Lung (tissue), 12 donors: ENCODE results near the gene CNPY4. TPM values are rescaled to one million over a fixed set of nuclear protein-coding genes. Genes with fewer than 3 reads are reported as not detected.
"Not testable (repeated sequence)": the region's sequence is repeated elsewhere in the genome, so short reads cannot be mapped to it uniquely, and the experiment has no call there.

ENCODE experiments used
- ATAC-seq: fragments of 200-7000 bp; cut with Tn5 transposase; one replicate; pipeline ENCODE4 v1.9.1; 2020; ENCODE audit warnings: moderate number of reproducible peaks; ENCODE audit not compliant: insufficient read depth, low FRiP score
- DNase-seq, 3 donors: peaks; one replicate each; pipeline ENCODE4 v3.0.0-alpha.2; 2013 to 2017
- H3K27ac ChIP-seq, 2 donors: one replicate each; pipeline ENCODE4 v1.5.1; 2013; ENCODE audit warnings: mild to moderate bottlenecking in 2 of 2, moderate library complexity in 2 of 2, control low read depth in 1 of 2, inconsistent platforms in 1 of 2, low read depth in 1 of 2, low read length in 1 of 2
- H3K27me3 ChIP-seq, 3 donors: one replicate each; pipeline ENCODE4 v1.5.1; 2013; ENCODE audit warnings: low read length in 2 of 3; ENCODE audit not compliant: control insufficient read depth in 3 of 3, insufficient read depth in 3 of 3
- H3K36me3 ChIP-seq, 4 donors: one replicate each; pipeline ENCODE4 v1.5.1; 2013; ENCODE audit warnings: low read length in 4 of 4, mild to moderate bottlenecking in 1 of 4, moderate library complexity in 1 of 4; ENCODE audit not compliant: control insufficient read depth in 4 of 4, insufficient read depth in 4 of 4
- H3K4me1 ChIP-seq, 5 donors: one replicate each; pipeline ENCODE4 v1.5.1; 2013; ENCODE audit warnings: low read length in 5 of 5, mild to moderate bottlenecking in 2 of 5, moderate library complexity in 1 of 5; ENCODE audit not compliant: control insufficient read depth in 5 of 5, insufficient read depth in 5 of 5
- H3K4me3 ChIP-seq: one replicate; pipeline ENCODE4 v1.5.1; 2013; ENCODE audit warnings: mild to moderate bottlenecking, control low read depth, moderate library complexity
- H3K9ac ChIP-seq, 2 donors: one replicate each; pipeline ENCODE4 v1.5.1; 2013; ENCODE audit warnings: low read length in 2 of 2, control low read depth in 1 of 2; ENCODE audit not compliant: insufficient read depth in 1 of 2
- H3K9me3 ChIP-seq, 4 donors: one replicate each; pipeline ENCODE4 v1.5.1; 2013; ENCODE audit warnings: low read length in 3 of 4, mild to moderate bottlenecking in 1 of 4, moderate library complexity in 1 of 4; ENCODE audit not compliant: control insufficient read depth in 4 of 4, insufficient read depth in 3 of 4
- CTCF ChIP-seq: IDR thresholded peaks from 2 replicates; pipeline ENCODE4 v1.5.1; 2012; ENCODE audit warnings: mild to moderate bottlenecking; ENCODE audit errors: control extremely low read depth, extremely low read depth
- WGBS, 2 donors: extraction: QIAGEN DNeasy Blood & Tissue Kit; methylation state at CpG; one replicate each; pipeline ENCODE4 v1.1.7; 2013; 5-methylcytosine and 5-hydroxymethylcytosine counted together
- polyA plus RNA-seq, 2 donors: library from polyadenylated mRNA; stranded (reverse); fragments of 200-250 nt; gene quantifications; one replicate each; pipeline ENCODE4 v1.2.1, GENCODE V29; 2013
- total RNA-seq, 2 donors: library from RNA; depleted of rRNA in 1 of 2; stranded (reverse); fragments of >200 nt in 1 of 2; gene quantifications; one replicate each; pipeline ENCODE4 v1.2.1, GENCODE V29; 2014 to 2021
- donor health status: control.
- donor health status: control.
- donor health status: Bipolar disorder and iron deficiency.
- donor health status: healthy.
- donor health status: DM: yes; HTN: yes; CAD: no.

CNPY4 gene
- total and polyA plus RNA-seq, 4 donors: 9.8 to 18.6 (median 11.2) TPM

- Histone ChIP-seq H3K27me3 (no peaks in the 10 kb centered on the region), H3K9me3 (no peaks in the 10 kb centered on the region), H3K36me3 (no peaks in the 10 kb centered on the region), H3K27ac (no peak overlapping the region), H3K4me3 (no peak overlapping the region), H3K9ac (no peak overlapping the region), H3K4me1 (no peaks in the 10 kb centered on the region)
- no peak for TF ChIP-seq CTCF
- 89 to 97% methylated on average over 3 of the region's 3 CpGs for WGBS, 2 donors
- no peak for ATAC-seq
- DNase-seq: no peak
Observed at GRCh38 chr7:100142461-100142860, 23.0 kb downstream of the CNPY4 start.

- not testable (repeated sequence) for ATAC-seq, H3K4me3 ChIP-seq, H3K27ac ChIP-seq, H3K36me3 ChIP-seq, H3K9ac ChIP-seq, DNase-seq, H3K9me3 ChIP-seq, H3K27me3 ChIP-seq
- peaks cover 0 to 15% (median 0%) of the 10 kb centered on the region in 5 donors for H3K4me1 ChIP-seq
- 68 to 81% methylated on average over 4 of the region's 4 CpGs for WGBS, 2 donors
Observed at GRCh38 chr7:100146350-100146749, 26.9 kb downstream of the CNPY4 start.

- no peak overlapping the region for H3K4me3 ChIP-seq
- no peak overlapping the region for H3K27ac ChIP-seq
- H3K36me3 ChIP-seq: no peaks in the 10 kb centered on the region
- 91 to 98% methylated on average over 2 of the region's 2 CpGs for WGBS, 2 donors
- H3K27me3 ChIP-seq: no peaks in the 10 kb centered on the region
- H3K4me1 ChIP-seq: peaks cover 0 to 15% (median 0%) of the 10 kb centered on the region in 5 donors
- DNase-seq (no peak), ATAC-seq (no peak)
- H3K9ac ChIP-seq: no peak overlapping the region
- H3K9me3 ChIP-seq: no peaks in the 10 kb centered on the region
- TF ChIP-seq CTCF: no peak
Observed at GRCh38 chr7:100147278-100147677, 27.8 kb downstream of the CNPY4 start.

- DNase-seq: no peak
- ATAC-seq: no peak
- H3K27me3 ChIP-seq: no peaks in the 10 kb centered on the region
- peaks cover 0 to 15% (median 0%) of the 10 kb centered on the region in 5 donors for H3K4me1 ChIP-seq
- TF ChIP-seq CTCF: no peak
- 14 to 20% methylated on average over 14 of the region's 14 CpGs for WGBS, 2 donors
- H3K36me3 ChIP-seq: peaks cover 0 to 2% (median under 1%) of the 10 kb centered on the region in 4 donors
- H3K9me3 ChIP-seq: no peaks in the 10 kb centered on the region
- H3K27ac ChIP-seq: peak overlapping the region; percentile 78 to 82
- H3K9ac ChIP-seq: peak overlapping the region; percentile 9 to 14
- H3K4me3 ChIP-seq: peak overlapping the region; percentile 17
Observed at GRCh38 chr7:100148225-100148558, 28.8 kb downstream of the CNPY4 start.
